SKM-1 (cell line): ENCODE measurements around the gene SLC6A1.

Experiments used
- DNase-seq: peaks from one replicate; lab custom pipeline; 2025; ENCODE audit not compliant: unreplicated experiment; lab: John Stamatoyannopoulos, UW

SLC6A1 gene

DNA sequence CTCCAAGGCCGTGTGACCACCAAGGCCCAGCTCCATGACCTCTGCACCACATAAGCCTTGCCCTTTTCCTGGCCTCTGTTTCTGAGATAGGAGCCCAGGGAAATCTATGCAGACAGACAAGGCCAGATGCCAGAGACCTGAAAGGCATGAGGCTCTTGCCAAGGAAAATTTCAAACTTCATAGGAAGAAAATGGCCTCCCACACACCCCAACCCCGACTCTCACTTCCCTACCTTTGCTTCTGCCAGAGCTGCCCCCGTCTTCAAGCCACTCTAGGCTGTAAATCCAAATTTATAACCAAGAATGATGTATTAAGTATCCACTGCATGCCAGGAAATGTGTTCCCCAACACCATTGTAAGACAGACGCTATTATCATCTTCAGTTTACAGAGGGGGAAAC, 96.3 kb downstream of the SLC6A1 start:
- no peak for DNase-seq
